Esophagus muscularis mucosa (tissue), 4 donors: ENCODE results near the gene RHNO1.

Experiments
- CTCF ChIP-seq, 3 experiments: fragments of 200-600 bp in 2 of 3; fragments of 450-650 bp in 1 of 3; sonication (generic) in 2 of 3; IDR thresholded peaks; one replicate each; pipeline ENCODE4 v1.5.1; 2017 to 2019; ENCODE audit warnings: antibody characterized with exemption in 3 of 3, mild to moderate bottlenecking in 2 of 3, moderate library complexity in 1 of 3
- EP300 ChIP-seq: sonication (generic); formaldehyde crosslinking; IDR thresholded peaks from one replicate; pipeline ENCODE4 v1.6.1; 2017; ENCODE audit warnings: antibody characterized with exemption
- POLR2A ChIP-seq: fragments of 450-650 bp; IDR thresholded peaks from one replicate; pipeline ENCODE4 v1.6.1; 2017; ENCODE audit warnings: antibody characterized with exemption, moderate library complexity, mild to moderate bottlenecking, low read depth
- POLR2AphosphoS5 ChIP-seq, 2 donors: sonication (generic); formaldehyde crosslinking; IDR thresholded peaks; one replicate each; pipeline ENCODE4 v1.6.1; 2017; ENCODE audit warnings: antibody characterized with exemption in 2 of 2

- no peak for TF ChIP-seq POLR2A
- TF ChIP-seq CTCF (IDR thresholded peaks at IDR 0.05) = no peak
- no peak for TF ChIP-seq POLR2AphosphoS5 (IDR thresholded peaks at IDR 0.05)
- no peak for TF ChIP-seq EP300
Observed at GRCh38 chr12:2862876-2863275, 14.1 kb upstream of the RHNO1 start.
